GM18867 (cell line): Measurements from ENCODE around the gene ADAM12.
"Not testable (repeated sequence)": the region's sequence is repeated elsewhere in the genome, so short reads cannot be mapped to it uniquely, and the experiment has no call there.

ENCODE experiments used
- ATAC-seq: cut with Tn5 transposase; IDR thresholded peaks from one replicate; pipeline ENCODE4 v1.9.1; 2021; ENCODE audit warnings: mild to moderate bottlenecking, moderate library complexity; ENCODE audit not compliant: unreplicated experiment

Gene ADAM12

DNA sequence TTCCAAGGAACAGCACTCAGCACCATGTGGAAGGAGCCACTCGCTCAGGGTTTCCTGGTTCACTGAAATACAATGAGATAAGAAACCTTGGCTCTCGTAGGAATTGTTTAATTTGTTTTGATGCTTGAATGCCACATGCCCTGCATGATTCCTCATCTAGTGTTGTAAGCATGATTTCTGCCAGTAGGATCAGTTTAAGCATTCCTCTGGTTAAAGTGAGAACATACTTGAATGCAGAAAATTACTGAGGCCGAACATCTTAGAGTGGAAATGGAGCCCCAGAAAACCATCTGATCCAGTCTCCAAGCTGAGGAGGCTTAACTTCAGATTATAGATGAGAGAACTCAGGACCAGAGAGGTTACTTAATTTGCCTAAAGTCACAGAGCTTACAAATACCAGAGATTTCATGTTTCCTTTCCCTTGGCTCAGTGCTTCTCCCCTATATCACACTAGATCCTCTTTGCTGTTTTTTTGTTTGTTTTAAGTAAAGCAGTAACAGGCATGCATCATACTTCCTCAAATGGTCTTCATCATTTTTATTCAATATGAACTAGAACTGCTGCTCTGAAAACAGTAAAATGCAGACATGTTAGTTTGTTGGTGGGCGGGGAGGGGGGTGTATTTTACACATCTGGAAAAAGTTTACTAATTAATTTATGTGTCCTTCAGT, 125.1 kb downstream of the ADAM12 start:
- no peak for ATAC-seq

DNA sequence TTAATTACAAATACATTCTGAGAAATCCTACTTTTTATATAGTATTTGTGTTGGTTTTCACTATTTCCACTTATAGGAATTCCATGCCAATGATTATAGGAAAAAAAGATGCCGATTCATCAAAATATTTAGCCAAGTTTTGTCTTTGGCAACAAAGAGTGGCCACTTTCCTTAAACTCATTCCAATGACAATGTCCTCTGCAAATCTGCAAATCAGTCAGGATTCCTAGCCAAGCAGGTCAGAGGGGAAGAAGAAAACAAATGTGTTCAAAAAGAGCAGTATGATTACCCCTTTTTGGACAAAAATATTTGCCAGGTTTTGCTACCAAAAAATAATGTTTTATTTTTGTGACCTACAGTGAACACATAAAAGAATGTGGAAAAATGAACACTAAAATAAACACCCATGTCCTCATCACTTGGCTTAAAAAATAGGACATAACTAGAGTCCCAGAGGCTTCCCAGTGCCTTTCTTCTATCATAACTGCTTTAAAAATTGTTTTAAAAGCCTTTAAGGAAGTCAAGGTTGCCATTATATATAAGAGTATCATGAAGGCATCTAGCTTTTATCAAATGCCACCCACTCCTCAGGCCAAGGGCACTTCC, 125.9 kb downstream of the ADAM12 start:
- ATAC-seq, result no peak

DNA sequence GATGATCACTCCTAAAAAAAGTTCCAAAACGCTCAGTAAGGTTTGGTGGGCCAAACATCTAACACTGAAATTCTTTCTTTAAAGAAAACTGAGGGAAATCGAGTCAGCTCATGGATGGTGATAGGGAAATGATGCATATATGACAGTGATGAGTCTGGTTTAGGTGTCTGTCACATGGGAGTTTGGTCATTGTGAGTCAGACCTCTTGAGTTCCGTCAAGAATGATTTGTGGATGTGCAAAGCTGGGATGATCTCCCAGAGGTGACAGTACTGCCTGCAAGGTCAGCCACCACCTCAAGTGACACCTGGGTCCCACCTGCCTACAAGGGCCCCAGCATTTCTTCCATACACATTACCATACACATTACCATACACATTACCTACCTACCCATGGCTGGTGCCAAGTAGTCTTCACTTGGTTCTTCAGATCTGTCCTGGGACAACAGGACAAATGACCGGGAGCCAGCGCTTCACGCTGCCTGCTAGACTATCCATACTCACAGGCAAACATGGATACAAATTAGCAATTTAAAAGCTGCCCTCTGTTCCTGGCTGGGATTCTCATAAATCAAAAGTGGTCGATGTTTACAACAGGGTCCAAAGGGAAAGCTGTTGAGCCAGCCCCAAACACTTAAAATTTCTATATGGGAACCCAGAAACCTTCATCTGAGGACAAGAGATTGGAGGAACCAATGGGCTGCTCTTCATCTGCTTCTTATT, 128.4 kb downstream of the ADAM12 start:
- ATAC-seq, result no peak

DNA sequence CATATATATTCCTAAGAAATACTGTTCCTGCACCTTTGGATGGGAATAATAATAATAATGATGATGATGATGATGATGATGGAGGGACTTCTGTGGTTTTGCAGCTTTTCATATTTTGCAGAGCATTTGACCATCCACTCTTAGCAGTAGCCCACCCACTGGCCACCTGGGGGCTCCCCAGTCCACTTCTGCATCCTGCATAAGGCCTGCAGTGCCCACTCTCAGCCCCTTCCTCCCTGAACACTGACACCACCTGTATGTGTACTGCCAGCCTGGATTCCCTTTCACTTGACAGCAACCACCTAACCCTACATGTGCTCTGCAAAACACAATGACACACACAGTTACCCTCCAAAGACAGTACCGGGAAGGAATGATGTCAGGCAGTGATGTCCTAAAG, 131.4 kb downstream of the ADAM12 start:
- ATAC-seq, result no peak

DNA sequence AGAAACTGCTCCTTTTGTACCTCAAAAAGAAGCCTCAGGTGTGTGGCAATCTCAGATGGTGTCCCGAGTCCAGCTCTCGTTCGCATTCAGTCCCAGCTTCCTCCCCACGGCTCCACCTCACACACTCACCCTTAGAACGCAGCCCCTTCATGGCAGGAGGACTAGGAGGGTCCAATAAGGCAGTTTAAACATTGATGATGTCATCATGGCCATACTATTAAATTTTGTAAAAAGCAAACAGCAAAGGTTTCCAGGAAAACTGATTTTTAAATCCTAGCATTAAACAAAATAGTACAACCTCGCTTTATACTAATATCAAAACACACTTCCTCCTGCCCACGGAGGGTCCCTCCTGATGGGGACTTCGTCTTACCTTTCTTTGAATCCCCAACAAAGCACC, 133.0 kb downstream of the ADAM12 start:
- ATAC-seq, result no peak

DNA sequence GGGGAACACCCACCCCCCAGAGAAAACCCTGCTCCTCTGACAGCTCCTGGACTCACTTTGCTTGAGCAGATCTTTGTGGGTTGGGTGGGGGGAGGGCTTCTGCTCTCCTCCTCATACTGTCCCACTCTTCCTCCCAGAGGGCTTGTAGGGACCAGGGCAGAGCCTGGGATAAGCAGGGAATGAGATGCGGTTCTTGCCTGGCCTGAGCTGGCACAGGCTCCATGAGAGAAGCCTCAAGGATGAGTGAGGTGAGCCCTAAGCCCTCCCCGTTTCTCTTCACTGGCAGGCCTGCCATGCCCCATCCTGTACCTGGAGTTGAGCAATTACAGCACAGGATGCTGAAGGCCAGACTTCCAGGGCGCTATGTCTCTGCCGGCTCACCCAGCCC, 134.7 kb downstream of the ADAM12 start:
- ATAC-seq, result no peak

DNA sequence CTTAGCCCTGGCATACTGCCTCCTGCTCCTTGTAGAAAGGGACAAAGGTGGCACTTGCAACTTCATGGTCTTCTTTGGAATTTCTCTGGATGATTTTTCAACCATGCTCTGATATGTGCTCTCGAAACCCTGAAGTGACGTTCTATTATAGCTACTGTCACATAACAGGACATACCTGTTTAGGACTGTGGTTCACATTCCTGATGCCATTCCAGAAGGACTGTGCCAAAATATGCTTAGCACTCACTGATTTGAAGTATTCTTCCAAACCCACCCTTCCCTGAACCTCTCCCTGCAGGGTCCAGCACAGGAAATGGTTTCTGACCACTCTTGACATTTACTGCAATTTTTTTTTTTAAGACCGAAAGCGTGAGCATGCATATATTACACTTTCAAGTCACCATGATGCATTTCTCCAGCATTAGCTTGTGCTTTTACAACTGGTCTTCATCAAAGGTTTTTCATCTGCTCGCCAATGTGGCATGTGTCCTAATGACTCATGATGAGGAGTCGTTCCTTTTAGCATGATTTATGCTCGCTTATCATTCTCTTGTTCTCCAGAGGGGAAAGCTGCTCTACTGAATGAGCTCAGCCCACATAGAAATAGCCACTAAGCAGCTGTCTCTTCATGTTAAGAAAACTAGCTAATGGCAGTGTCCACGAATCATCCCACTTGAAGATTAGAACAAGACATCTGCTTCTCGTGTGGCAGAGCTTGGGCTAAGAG, 135.2 kb downstream of the ADAM12 start:
- no peak for ATAC-seq

DNA sequence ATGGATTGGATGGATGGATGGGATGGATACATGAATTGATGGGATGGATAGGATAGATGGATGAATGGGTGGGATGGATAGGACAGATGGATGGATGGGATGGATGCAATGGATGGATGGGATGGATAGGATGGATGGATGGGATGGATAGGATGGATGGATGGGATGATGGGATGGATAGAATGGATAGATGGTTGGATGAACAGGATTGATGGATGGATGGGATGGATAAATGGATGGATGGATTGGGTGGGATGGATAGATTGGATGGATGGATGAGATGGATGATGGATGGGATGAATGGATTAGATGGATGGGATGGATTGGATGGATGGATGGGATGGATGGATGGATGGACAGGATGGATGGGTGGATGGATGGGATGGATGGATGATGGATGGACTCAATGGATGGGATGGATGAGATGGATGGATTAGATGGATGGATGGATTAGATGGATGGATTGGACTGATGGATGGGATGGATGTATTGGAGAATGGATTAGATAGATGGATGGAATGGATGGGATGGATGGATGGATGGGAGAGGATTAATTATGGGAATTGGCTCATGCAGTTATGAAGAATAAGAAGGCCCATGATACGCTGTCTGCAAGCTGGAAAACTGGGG, 136.4 kb downstream of the ADAM12 start:
- no peak for ATAC-seq

DNA sequence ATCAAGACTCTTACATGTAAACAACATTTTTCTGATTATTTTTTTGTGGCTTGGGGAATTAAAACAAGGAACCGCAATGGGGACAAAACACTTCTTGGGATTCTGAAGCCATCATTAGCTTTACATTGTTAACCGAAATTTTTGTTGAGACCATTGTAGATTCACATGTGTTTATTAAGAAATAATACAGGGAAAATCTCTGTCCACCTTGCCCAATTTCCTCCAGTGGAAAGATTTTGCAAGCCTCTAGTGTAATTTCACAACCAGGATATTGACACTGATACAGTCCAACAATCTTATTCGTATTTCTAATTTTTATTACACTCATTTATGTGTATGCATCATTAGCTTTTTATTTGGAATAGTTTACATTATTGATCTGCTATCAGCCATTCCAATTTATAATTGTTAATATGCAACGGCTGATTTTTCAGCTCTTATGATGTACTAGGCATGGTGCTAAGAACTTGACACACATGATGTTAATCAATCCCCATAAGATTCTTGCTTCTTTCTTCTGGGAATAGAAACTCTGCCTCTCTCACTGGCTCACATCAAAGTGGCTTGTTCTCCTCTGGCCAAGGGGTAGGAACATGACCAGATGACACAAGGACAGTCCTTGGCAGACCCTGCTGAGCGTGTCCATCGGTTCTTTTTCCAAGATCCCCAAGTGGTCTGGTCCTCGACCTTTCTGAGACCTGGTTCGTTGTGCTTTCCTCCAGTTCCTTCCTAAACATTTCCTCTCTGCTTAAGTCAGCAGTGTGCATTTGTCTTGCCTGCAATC, 137.6 kb downstream of the ADAM12 start:
- no peak for ATAC-seq

DNA sequence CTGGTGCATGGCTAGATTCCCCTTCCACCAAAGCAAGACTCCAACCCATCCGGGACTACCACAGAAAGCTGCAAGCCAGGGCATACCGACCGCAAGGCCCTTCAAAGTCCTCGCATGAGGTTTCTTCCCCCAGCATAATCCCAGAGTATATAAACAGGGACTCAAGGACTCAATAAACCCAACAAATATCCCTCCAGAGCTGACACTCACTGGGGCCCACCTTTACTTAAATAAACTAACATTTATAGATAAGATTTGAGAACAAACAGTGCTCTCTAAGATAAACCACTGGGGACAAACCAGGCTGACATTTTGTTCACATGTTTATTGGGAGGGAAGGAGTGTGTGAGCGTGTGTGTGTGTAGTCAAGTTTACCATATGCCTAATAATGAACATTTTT, 138.2 kb downstream of the ADAM12 start:
- no peak for ATAC-seq

DNA sequence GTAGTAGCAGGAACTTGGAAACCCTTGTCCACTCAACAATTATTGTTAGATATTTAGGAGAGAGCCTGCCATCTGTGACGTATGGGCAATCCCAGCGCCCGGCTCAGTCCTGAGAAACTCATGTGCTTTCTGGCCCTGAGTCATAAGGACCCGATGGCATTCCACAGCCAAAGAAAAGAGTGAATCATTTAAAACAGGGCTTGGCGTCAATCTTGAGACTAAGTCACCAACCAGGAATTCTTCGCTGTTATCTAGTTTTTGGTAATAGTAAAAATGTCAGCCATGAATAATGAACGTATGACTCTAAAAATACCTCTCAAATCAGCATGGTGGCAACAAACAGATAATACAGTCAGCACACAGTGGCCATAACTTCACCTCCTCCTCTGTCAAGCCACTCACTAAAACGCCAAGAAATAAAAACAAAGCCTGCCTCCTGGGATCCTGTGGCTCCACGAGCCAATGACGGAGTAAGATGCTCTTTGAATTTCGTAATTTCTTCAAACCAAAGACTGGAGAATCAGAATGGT, 140.8 kb downstream of the ADAM12 start:
- ATAC-seq, result no peak

DNA sequence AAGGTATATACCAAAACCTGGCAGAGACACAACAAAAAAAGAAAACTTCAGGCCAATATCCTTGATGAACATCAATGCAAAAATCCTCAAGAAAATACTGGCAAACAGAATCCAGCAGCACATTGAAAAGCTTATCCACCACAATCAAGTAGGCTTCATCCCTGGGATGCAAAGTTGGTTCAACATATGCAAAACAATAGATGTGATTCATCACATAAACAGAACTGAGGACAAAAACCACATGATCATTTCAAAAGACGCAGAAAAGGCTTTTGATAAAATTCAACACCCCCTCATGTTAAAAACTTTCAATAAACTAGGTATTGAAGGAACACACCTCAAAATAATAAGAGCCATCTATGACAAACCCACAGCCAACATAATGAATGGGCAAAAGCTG, 141.9 kb downstream of the ADAM12 start:
- ATAC-seq, result not testable (repeated sequence)

DNA sequence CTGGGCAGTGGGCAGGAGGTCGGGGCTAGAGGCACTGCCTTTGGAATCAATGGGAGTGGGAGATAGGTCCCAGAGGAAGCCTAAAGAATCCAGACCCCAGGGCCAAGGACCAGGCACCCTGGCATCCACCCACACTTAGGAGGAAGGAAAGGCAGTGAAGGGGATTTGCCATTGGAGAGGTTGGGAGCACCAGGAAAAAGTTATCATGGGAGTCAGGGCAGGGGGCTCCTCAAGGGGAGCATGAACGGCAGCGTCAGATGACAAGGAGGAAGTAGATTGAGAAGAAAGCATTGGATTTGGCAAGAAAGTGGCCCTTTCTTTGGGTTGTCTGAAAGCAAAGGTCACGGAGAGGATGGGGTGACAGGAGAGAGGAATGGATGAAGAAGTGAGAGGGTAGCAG, 142.8 kb downstream of the ADAM12 start:
- ATAC-seq, result no peak

DNA sequence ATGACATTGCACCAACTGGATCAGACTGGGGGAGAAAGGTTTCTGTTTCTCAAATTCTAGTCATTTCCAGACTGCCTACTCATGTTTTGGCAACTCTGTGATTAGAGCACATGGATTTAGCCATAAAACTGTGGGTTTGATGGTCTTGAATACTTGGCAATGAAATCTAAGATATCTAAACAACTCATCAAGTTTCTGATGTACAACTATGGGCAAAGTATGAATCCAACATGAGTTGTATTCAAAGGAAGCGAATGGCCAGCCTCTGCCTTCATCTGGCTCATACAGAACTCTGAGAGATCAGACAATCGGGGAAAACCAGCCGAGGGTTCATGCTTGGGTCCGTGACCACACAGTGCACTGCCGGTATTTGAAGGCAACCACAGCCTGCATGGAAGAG, 144.3 kb downstream of the ADAM12 start:
- no peak for ATAC-seq

DNA sequence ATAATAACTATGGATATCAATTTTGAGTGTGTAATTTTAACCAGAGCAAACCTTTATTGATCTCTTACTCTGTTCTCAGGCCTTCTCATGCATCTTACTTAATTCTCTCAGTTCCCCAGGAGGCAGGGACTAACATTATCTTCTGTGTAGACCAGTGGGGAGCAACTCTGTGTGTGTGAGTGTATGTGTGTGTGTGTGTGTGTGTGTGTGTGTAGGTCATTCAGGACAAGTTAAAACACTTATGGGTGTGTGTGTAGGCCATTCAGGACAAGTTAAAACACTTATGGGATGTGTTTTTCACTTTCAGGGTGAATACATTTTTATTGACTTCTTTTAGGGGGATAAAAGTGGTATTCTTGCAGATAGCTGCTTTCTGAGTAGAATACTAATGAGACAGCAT, 145.0 kb downstream of the ADAM12 start:
- no peak for ATAC-seq

DNA sequence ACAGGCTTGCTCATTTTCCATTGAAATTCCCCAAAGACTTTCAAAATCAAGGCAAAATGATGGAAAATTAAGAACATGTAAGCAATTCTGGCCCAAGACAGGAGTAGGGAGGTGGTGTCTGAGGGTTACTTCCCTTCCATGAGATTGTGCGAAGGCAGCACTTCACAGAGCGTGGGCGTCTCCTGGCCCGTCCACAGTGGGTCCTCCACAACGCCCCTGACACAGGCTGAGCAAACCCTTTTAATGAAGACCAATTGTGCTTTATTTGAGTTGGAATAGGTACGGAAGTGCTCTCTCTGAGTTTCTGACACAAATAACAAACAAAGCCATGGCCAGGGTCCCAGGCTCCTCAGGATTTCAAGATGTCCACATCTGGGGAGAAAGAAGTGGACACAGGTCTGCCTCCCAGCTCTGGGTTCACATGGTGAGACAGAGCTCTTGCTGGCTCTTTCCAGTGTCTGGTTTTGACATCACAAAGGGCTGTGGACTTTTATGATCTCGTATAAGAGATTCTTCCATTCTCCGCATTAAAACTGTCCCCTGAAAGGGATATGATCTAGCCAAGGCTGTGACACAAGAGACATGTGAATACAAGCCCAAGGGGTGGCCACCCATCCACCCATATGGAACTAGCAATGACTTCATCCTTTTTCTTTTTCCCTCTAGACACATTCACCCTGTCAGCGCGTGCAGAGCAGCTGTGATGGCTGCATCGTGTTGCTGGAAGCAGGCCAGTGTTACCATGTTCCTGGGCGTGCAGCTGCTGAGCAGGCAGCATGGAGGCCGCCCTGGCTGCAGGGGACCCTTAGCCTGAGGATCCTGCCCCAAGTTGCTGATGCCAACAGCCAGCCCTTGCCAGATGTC, 145.6 kb downstream of the ADAM12 start:
- no peak for ATAC-seq

DNA sequence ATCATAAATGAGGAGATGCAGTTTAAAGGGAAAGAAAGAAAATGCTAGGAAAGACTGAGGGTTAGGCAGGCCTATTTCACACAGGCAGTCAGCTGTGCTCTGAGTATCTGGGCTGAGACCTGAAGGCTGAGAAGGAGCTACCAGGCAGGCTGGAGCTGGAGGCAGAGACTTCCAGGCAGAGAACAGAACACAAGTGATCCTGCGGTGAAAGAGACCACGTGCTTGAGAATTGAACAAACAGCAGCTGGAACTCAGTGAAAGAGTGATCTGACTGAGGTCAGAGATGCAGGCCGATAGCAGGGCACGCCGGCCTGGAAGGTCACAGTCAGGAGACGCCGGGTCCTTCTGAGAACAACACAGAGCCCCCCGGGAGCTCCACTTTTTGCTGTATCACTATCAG, 147.8 kb downstream of the ADAM12 start:
- ATAC-seq, result no peak

DNA sequence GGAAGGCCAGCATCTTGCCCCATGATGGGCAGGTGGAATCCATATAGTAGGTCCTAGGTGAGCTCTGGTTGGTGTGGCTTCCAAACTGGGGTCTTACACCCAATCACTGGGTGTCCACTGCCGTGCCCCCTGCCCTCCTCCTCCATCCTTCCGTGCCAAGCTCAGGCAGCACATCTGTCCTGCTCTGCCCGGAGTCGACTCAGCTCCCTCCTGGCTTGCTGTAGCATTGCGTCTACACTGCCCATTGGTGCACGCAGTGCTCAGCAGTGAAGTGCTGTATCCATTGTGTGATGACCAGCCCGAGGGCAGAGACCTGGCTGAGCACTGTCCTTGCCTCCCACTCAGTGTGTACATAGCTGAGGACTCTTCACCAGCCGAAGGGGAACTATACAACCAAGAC, 148.4 kb downstream of the ADAM12 start:
- no peak for ATAC-seq
